ENCODE measurements around the gene SMIM5.
A peak's percentile ranks its signal among the peaks of the same experiment; 100 is the strongest.
"Not testable (repeated sequence)": the region's sequence is repeated elsewhere in the genome, so short reads cannot be mapped to it uniquely, and the experiment has no call there.

Gene SMIM5, protein sequence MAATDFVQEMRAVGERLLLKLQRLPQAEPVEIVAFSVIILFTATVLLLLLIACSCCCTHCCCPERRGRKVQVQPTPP

DNA sequence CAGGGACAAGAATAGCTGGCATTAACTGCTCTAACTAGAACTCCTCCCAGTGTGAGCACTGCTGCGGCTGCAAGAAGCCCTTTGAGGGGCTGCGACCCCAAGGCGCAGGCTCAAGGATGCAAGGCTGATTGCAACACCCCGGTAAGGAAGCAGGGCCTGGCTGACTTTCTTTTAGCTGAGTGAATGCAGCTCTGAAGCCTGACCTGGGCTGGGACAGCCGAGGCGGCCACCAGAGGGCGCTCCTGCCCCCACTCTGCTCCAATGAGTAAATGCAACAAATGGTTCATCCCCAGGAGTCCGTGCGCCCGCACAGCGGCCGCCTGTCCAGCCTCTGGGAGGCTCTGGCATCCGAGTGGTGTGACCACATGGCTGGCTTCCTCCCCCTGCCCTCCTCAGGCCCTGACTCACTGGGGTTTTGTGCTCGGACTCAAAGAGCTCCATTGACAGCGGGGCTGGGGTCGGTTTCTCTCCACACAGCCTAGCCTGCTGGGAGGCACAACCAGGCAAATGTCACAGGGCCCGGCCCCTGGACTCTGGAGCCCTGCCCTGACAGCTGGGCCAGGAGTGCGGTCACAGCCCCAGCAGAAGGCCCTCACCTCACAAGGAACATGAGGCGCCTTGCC, at the start of gene SMIM5:
SMIM5 (plus strand) TSS at position 572 of the 623 bp plus-strand sequence. CDS start 6,768 bp downstream, outside the sequence.
- DNase-seq (ENCODE audit: low read depth in 2 of 2), result peak; percentile 64 to 84

GRCh38 chr17:75584849-75585175, 48.4 kb upstream of the SMIM5 start:
- no peak for DNase-seq (ENCODE audit: low read depth in 2 of 2)

DNA sequence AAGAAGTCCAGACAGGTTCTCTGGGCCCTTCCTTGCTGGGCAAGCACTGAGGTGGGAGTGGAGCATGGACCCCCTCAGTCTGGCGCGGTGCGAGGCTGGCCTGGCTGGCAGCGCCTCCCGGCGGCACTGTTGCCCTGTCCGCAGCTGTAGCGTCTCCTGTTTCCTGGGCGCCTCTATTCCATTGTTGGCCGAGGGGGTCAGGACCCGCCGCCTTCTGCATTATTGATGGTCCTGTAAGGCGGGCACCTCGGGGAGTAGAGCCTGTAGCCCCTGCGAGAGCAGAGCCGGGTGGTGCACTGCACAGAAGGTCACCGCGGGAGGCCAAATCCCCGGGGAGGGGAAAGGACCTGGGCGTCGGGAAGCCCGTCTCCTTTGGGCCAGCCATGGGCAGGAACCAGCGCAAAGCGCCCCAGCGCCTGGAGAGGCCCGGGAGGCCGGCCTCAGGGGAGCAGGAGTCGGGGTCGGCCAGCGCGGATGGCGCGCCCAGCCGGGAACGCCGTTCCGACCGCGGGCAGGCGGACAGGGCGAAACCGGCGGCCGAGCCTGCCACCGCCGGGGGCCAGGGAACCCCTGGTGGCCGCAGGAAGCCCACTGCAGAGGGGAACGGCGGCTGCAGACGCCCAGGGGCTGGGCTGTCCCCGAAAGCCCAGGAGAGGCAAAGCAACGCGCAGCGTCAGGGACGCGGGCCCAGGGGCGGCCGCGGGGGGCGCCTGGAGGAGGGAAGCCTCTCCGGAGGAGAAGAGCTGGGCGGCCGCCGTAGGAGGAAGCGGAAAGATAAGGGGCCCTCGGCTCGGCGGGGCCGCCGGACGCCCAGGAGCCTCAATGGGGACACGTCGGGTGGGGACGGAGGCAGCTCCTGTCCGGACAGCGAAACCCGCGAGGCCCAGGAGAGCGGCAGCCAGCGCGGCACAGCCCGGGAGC, 45.3 kb upstream of the SMIM5 start, which contains the start of gene MYO15B:
MYO15B (plus strand) TSS at position 126 of the 921 bp plus-strand sequence; CDS start at position 384, 258 bp downstream.
- DNase-seq (ENCODE audit: low read depth in 2 of 2), result peak; percentile 31 to 33

- no peak for DNase-seq (ENCODE audit: low read depth in 2 of 2)
Observed at GRCh38 chr17:75588596-75589011, 44.6 kb upstream of the SMIM5 start.

- DNase-seq (ENCODE audit: low read depth in 2 of 2), result peak; percentile 96 to 99
Observed at GRCh38 chr17:75589012-75589918, 44.0 kb upstream of the SMIM5 start.

- no peak for DNase-seq (ENCODE audit: low read depth in 2 of 2)
Observed at GRCh38 chr17:75589919-75590303, 43.3 kb upstream of the SMIM5 start.

GRCh38 chr17:75590314-75590761, 42.9 kb upstream of the SMIM5 start:
- no peak for DNase-seq (ENCODE audit: low read depth in 2 of 2)

DNA sequence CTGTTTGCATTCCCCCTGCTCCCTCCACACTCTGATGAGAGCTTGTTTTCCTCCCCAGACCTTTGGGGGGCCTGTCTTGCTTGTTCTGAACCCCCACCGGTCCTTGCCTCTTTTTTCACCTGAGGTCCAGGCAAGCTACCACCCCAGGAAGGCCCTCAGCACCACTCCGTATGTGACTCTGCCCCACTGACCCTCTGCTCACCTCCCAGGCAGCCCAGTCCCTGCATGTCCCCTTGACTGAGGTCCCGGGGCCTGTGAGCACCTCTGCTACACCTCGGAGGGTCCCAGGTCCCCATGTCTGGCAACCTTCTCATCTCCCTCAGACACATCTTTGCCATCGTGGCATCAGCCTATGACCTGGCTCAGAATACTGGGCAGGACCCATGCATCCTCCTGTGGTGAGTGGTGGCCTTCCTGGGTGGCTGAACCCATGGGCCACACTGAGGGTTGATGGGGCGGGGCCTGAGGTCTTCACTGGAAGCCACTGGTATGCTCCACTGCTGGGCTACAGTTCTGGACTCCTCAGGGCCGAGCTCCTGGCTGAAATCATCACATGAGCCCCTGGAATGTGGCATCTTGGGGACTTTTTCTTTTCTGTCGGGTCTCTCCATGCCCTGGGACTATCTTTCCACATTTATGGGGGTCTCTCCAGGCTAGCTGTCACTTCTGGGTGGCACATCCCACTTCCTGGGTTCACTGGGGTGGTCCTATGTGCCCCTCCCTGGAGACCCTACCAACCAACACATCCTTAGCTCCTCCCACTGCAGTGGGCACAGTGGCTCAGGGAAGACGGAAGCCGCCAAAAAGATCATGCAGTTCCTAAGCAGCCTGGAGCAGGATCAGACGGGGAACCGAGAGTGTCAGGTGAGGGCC, 42.1 kb upstream of the SMIM5 start:
- no peak for DNase-seq (ENCODE audit: low read depth in 2 of 2)

DNA sequence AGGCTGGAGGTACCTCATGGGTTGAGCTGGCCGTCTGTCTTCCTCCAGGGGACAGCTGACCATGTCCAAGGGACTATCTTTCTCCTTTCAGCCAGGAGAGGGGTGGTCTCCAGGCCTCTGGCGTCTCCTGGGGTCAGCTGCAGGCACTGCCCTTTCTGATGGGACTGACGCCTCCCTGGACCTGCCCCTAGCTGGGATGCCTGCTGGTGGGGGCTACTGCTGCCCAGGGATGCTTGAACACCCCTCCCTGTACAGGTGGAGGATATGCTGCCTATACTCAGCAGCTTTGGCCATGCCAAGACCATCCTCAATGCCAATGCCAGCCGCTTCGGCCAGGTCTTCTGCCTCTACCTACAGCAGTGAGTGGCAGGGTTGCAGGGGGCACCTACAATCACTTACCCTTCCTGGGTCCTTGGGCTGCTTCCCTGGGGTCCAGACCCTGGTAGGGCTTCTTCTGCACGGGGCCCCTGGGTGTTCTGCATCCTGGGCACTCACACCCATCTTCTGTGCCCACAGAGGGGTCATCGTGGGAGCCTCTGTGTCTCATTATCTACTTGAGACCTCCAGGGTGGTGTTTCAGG, 41.4 kb upstream of the SMIM5 start:
- no peak for DNase-seq (ENCODE audit: low read depth in 2 of 2)

- DNase-seq (ENCODE audit: low read depth in 2 of 2), result no peak
Observed at GRCh38 chr17:75592348-75593020, 40.8 kb upstream of the SMIM5 start.

DNA sequence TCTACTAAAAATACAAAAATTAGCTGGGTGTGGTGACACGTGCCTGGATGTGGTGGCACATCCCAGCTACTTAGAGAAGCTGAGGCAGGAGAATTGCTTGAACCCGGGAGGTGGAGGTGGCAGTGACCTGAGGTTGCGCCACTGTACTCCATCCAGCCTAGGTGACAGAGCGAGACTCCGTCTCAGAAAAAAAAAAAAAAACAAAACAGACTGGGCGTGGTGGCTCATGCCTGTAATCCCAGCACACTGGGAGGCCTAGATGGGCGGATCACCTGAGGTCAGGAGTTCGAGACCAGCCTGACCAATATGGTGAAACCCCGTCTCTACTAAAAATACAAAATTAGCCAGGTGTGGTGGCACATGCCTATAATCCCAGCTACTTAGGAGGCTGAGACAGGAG, 39.8 kb upstream of the SMIM5 start:
- not testable (repeated sequence) for DNase-seq (ENCODE audit: low read depth in 2 of 2)

- no peak for DNase-seq (ENCODE audit: low read depth in 2 of 2)
Observed at GRCh38 chr17:75594499-75595283, 38.5 kb upstream of the SMIM5 start.

DNA sequence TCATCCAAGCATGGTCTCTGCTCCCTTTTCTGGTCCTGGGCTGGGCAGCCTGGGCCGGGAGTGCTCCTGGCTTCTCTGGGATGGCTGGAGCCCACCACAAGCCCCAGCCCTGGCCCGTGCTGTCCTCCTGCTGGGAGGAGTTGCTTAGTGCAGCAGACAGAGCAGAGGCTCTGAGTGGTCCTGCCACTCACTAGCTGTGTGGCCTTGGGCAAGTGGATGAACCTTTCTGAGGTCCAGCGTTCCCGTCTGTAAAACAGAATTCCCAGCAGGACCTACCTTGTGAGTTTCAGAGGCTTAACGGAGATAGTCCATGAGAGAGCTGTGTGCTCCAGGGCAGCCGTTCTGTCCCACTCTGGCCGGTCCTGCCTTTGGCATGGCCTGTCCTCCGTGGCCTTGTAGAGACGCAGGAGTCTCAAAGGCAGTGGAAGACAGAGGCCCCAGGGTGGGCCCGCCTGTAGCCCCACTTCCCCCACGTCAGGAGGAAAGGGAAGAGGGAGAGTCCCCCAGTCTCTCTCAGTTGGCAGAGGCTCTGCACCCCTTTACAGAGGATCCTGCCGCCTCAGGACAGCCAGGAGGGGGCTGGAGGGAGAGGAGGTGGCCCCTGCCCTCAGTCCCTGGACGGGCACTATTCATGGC, 37.8 kb upstream of the SMIM5 start:
- DNase-seq (ENCODE audit: low read depth in 2 of 2), result no peak

DNA sequence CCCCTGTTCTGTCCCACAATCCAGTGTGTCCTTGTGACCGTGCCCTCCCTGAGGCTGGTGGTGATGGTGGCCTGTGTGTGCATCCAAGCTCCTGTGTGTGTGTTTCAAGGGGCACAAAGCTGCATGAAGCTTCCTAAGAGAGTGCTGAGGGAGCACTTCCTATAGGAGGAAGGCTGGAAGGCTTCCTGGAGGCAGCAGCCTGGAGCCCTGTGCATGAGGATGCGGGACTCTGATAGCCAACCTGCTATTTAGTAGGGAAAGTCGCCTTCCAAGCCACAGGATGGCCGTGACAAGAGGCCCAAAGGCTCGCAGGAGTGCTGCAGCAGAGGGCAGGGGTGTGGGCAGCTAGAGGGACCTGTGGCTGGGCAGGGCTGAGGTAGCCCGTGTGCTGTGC, 37.3 kb upstream of the SMIM5 start:
- no peak for DNase-seq (ENCODE audit: low read depth in 2 of 2)

DNA sequence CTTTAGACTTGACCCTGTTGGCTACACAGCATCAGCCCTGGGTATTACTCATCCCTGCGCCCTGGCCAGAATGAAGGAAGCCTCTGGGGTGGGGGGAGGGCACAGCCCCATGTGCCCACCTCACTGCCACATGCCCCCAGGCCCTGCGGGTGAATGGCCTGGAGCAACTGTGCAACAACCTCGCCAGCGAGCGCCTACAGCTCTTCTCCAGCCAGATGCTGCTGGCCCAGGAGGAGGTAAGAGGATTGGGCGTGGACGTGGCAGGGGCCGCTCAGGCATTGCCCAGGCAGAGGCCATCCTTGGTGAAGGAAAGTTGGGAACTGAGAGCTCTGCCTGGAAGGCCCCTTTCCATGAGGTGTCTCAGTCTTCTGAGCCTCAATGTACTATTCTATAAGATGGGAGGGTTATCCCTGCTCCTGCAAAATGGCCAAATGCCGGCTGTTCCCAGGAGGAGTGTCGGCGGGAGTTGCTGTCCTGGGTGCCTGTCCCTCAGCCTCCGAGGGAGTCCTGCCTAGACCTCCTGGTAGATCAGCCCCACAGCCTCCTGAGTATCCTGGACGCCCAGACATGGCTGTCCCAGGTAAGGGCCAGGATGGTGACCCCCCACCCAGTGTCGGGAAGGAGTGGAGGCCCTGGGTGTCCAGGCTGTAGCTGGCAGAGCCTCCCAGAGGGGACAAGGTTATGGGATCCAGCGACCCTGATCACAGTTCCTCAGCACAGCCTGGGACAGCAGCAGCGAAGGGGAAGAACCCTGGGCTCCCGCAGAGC, 36.7 kb upstream of the SMIM5 start:
- DNase-seq (ENCODE audit: low read depth in 2 of 2), result no peak

GRCh38 chr17:75601057-75601987, 31.9 kb upstream of the SMIM5 start:
- DNase-seq (ENCODE audit: low read depth in 2 of 2), result peak in 1 of 2 experiments; percentile 59

DNA sequence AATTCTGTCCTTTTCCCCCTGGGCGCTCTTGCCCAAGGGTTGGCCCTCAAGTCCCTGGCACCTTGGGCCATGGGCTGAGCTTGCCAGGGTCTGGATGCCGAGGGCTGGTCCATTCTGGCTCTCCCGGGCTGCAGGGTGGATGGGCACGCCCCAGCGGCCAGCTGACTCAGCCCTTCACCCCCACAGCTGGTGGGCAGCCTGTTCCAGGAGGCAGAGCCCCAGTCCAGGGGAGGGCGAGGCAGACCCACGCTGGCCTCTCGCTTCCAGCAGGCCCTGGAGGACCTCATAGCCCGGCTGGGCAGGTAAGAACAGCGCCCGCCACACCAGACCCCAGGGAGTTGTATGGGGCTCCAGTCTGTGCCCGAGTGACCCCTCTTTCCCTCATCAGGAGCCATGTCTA, 30.6 kb upstream of the SMIM5 start:
- no peak for DNase-seq (ENCODE audit: low read depth in 2 of 2)

All from stimulated activated CD4-positive, alpha-beta T cell treated with anti-CD3 and anti-CD28 coated beads, Interleukin-12 subunit alpha, Interleukin-12 subunit beta, amount 100 ng/mL, for 24 hours (primary cell).